ENCODE results near the gene DISP3. TPM values are rescaled to one million over a fixed set of nuclear protein-coding genes. Genes with fewer than 3 reads are reported as not detected.
A peak's percentile ranks its signal among the peaks of the same experiment; 100 is the strongest.

DISP3 gene
- total RNA-seq, 1 donor from 2014 or later = 0.05 TPM

DNA sequence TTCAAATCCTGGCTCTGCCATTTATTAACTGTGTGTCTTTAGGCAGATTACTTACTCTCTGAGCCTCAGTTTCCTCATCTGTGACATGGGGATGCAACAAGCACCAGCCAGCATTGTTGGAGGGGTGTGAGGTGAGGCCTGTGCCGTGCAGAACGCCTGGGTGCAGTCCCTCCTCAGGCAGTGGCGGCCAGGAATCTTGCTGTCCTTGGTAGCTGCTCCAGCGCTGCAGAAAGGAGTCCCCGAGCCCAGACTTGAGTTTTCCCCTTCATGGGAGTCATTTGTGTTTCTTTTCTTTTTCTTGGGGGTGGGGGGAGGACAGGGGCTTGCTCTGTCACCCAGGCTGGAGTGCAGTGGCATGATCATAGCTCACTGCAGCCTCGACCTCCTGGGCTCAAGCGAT lies 46.6 kb downstream of the DISP3 start:
- Mint-ChIP-seq H3K4me1 (ENCODE audit: low read depth) (no peaks in the 10 kb centered on the region), H3K4me3 (ENCODE audit: unreplicated experiment) (no peak overlapping the region), H3K36me3 (ENCODE audit: low read depth) (no peaks in the 10 kb centered on the region), H3K27me3 (ENCODE audit: low read depth) (peaks cover 4% of the 10 kb centered on the region), H3K9me3 (ENCODE audit: low read depth) (no peaks in the 10 kb centered on the region), H3K27ac (ENCODE audit: unreplicated experiment) (no peak overlapping the region)
- no peak for TF ChIP-seq CTCF (IDR thresholded peaks at IDR 0.05)
- DNase-seq (ENCODE audit: low spot score) = peak; percentile 68

DNA sequence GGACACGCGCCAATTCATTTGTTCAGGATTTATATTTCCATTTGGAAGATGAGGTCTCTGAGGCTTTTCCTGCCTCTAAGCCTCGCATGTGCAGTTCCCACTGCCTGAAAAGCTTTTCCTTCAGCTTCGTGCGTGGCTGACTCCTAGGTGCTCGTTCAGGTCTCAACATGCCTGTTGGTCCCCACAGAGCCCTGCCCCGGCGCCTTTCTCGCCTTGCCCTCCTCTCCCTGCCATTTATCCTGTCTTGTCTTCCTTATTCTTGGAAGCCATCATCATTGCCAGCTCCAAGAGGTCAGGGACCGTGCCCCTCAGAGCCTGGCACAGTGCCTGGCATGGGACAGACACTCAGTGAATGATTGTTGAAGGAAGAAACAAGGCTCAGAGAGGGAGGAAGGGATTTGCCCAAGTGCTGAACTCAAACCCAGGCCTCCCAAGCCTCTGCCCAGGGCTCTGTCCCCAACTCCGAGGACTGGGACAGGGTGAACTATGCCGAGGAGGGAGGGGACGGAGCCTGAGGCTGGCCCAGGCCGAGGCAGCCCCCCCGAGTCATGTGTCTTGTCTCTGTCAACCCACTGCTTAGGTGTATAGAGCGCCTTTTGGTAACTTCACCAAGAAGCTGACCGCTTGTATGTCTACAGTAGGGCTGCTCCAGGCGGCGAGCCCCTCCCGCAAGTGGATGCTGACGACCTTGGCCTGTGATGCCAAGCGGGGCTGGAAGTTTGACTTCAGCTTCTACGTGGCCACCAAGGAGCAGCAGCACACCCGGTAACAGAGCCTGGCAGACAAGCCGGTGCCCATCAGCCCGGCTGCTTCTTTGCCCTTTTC lies 47.3 kb downstream of the DISP3 start:
- H3K27ac Mint-ChIP-seq (ENCODE audit: unreplicated experiment) = no peak overlapping the region
- no peaks in the 10 kb centered on the region for H3K9me3 Mint-ChIP-seq (ENCODE audit: low read depth)
- peaks cover 4% of the 10 kb centered on the region for H3K27me3 Mint-ChIP-seq (ENCODE audit: low read depth)
- H3K36me3 Mint-ChIP-seq (ENCODE audit: low read depth) = no peaks in the 10 kb centered on the region
- H3K4me3 Mint-ChIP-seq (ENCODE audit: unreplicated experiment) = no peak overlapping the region
- no peak for TF ChIP-seq CTCF (IDR thresholded peaks at IDR 0.05)
- peak; percentile 68 for DNase-seq (ENCODE audit: low spot score)
- H3K4me1 Mint-ChIP-seq (ENCODE audit: low read depth) = no peaks in the 10 kb centered on the region

- Mint-ChIP-seq H3K27ac (ENCODE audit: unreplicated experiment) (no peak overlapping the region), H3K9me3 (ENCODE audit: low read depth) (no peaks in the 10 kb centered on the region), H3K36me3 (ENCODE audit: low read depth) (no peaks in the 10 kb centered on the region), H3K4me1 (ENCODE audit: low read depth) (no peaks in the 10 kb centered on the region), H3K27me3 (ENCODE audit: low read depth) (peaks cover 4% of the 10 kb centered on the region), H3K4me3 (ENCODE audit: unreplicated experiment) (no peak overlapping the region)
- DNase-seq (ENCODE audit: low spot score) = peak; percentile 70
- no peak for TF ChIP-seq CTCF (IDR thresholded peaks at IDR 0.05)
These were observed 48.8 kb downstream of the DISP3 start for GRCh38 chr1:11527541-11528452.

DNA sequence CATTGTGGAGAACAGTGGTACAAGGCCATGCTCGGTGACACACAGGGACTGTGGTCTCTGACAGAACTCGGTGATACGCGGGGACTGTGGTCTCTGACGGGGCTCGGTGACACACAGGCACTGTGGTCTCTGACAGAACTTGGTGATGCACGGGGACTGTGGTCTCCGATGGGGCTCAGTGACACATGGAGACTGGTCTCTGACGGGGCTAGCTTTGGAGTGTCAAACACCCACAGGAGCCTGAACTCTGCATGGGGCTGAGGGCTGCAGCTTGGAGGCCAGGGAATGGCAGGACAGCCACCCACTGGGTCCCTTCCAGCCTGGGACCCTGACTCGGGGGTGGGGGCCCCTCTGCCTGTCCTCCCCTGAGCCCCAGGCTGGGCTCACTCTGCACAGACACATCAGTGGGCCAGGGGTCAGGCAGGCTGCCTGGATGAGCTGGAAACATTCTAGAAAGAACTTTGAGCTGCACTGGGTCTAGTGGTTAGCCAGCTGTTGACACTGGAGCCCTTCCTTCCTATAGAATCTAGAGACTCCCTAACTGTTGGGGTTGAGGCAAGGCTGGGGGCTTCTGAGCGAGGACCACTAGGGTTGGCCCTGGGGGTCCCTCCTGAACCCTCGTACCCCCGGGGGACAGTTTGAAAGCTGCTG lies 49.8 kb downstream of the DISP3 start:
- no peak for TF ChIP-seq CTCF (IDR thresholded peaks at IDR 0.05)
- peak; percentile 72 for DNase-seq (ENCODE audit: low spot score)
- no peaks in the 10 kb centered on the region for H3K4me1 Mint-ChIP-seq (ENCODE audit: low read depth)
- H3K27ac Mint-ChIP-seq (ENCODE audit: unreplicated experiment) = no peak overlapping the region
- no peaks in the 10 kb centered on the region for H3K9me3 Mint-ChIP-seq (ENCODE audit: low read depth)
- H3K27me3 Mint-ChIP-seq (ENCODE audit: low read depth) = peaks cover 2% of the 10 kb centered on the region
- H3K36me3 Mint-ChIP-seq (ENCODE audit: low read depth) = no peaks in the 10 kb centered on the region
- no peak overlapping the region for H3K4me3 Mint-ChIP-seq (ENCODE audit: unreplicated experiment)

DNA sequence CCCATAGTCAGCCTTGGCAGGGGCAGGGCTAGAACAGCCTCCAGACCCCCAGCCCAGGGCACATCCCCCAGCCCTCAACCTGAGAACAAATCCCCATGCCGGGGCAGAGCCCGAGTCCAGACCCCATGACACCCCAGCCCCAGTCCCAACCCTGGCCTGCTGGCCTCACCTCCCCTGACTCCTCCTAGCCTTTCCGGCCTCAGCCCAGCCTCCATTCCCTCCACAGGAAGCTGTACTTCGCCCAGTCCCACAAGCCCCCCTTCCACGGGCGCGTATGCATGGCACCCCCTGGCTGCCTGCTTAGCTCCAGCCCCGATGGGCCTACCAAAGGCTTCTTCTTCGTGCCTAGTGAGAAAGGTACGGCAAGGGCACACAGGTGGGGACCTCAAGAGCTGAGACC lies 50.4 kb downstream of the DISP3 start:
- DNase-seq (ENCODE audit: low spot score) = peak; percentile 83
- Mint-ChIP-seq H3K4me1 (ENCODE audit: low read depth) (no peaks in the 10 kb centered on the region), H3K9me3 (ENCODE audit: low read depth) (no peaks in the 10 kb centered on the region), H3K27me3 (ENCODE audit: low read depth) (peaks cover 2% of the 10 kb centered on the region), H3K36me3 (ENCODE audit: low read depth) (no peaks in the 10 kb centered on the region), H3K4me3 (ENCODE audit: unreplicated experiment) (no peak overlapping the region), H3K27ac (ENCODE audit: unreplicated experiment) (no peak overlapping the region)
- no peak for TF ChIP-seq CTCF (IDR thresholded peaks at IDR 0.05)
